Stimulated activated naive CD4-positive, alpha-beta T cell treated with Interleukin-2 at 50 U/mL for 16 hours (primary cell): ENCODE results near the gene EIF4G2.

ENCODE experiments used
- DNase-seq: peaks from one replicate; lab custom pipeline; 2025; lab: John Stamatoyannopoulos, UW

Gene EIF4G2

DNA sequence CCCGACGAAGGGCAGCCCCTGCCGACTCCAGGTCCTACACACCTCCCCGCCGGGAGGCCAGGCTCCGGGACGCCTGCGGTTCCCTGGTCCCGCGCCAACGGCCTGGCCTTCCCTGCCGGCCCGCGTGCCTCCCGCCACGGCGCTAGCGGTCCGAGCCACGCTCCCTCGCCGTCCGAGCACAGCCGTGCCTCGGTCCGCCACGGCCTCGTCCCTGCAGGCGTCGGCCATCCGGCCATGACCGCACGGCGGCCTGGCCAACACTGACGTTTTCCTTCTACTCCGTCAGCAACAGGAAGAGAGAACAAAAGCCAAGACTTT lies 532 bp downstream of the EIF4G2 start:
- DNase-seq: no peak

DNA sequence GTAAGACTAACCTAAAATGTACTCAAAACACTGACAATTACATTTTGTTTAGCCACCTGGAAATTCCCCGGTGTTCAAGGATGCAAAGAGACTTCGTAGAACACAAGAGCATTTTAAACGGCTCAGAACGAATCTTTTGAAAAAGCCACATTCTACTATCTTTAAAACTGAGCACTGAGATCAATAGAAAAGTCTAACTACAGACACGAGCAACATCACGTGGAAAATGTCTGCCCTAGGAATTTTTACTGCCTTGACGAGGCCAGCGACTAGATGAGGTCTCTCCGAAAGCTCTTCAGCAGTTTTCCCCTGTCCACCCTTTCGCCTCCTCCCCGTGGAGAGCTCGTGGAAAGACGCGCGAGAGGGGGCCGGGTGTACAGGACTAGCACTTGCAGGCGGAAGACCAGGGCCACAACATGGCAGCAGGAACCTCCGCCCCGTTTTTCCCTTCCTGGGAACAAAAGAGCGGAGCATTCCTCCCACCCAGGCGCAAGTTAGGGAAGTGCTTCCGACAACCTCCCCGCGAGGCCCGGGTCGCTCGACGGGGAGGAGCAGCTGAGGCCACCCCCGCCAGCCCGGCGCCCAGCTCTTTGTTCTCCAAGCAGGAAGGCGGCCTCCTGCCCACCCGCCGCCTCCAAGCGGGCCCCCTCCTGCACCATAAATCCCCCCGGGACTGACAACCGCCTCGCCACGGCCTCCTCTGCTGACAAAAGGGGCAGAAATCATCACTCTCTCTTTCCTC lies 1.1 kb downstream of the EIF4G2 start:
- peak; percentile 46 for DNase-seq

DNA sequence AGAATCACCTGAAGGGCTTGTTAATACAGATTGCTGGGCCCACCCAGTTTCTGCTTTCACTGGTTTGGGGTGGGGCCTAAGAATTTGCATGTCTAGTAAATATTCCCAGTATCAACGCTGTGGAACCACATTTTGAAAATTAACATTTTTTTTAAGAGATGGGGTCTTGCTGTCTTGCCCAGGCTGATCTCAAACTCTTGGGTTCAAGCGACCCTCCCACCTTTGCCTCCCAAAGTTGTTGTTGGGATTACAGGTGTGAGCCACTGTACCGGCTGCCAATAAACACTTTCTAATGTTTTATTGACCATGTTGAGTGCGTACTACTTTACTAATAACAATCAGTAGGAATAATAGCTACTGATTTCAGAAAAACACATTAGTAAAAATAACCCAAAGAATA lies 2.5 kb downstream of the EIF4G2 start:
- no peak for DNase-seq

DNA sequence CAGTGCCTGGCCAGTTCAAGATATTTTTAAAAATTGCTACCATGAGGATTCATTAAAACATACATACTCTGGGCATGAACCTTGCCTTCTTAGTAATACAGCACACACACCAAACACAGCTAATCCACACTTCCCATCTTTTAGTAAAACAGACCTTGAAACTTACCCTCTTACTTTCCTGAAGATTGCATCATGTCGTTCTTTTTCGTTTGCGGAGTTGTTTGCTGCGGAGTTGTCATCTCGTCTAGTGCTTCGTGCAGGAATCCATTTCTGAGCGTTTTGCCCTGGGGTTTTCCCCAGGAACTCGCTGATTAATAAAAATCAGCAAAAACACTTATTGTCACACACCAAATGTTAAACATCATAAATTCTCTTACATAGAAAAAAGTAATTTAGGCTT lies 3.0 kb downstream of the EIF4G2 start:
- DNase-seq: no peak

DNA sequence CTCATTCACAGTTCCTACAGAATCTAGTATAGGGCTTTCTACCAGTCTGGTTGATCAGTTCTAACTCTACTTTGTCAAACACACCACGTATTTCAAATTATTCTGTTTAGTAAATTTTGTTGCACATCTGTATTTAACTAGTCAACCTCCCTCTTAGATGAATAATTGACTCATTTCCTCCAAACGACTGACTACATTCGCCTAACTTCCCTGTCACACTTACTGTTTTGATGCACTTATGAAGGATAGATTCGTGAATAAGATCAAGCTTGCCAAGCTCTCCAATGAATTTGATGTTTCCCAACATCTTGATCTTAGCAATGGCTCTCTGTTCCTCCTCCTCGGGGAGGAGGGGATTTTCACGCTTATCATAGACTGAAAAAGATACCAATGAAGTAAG lies 5.0 kb downstream of the EIF4G2 start:
- DNase-seq: no peak

DNA sequence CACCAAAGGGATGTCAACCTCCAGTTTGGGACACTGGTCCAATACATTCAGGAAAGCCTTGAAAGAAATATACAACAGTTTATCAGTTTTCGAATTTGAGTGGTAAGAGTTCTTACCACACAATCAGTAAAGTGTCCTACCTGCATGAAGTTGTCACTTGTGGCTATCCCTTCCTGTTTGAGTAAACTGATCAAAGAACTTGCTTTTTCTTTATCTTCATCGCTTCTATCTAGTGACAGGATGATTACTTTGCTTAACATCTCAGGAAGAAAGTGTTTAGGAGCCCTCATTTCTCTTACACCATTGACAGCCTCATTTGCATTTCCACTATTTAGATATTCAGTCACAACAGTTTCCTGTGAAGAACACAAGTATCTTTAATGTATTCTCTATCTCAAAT lies 8.4 kb downstream of the EIF4G2 start:
- no peak for DNase-seq

DNA sequence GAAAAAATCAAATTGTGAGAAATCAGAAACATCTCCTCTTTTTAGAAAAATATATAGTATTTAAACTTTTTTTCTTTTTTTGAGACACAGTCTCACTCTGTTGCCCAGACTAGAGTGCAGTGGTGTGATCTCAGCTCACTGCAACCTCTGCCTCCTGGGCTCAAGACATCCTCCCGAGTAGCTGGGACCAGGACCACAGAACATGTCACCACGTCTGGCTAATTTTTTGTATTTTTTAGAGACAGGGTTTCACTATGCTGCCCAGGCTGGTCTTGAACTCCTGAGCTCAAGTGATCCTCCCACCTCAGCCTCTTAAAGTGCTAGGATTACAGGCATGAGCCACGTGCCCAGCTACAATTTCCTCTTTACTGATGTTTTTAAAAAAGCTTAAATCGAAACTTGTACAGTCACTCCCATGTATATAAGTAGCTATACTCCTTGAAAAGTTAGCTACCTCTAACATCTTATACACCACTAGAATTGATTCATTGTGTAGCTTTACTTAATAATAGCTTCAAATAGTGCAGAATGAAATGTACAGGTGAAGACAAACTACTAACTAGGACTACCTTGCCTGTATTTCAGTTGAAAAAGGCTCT lies 10.3 kb downstream of the EIF4G2 start:
- no peak for DNase-seq

DNA sequence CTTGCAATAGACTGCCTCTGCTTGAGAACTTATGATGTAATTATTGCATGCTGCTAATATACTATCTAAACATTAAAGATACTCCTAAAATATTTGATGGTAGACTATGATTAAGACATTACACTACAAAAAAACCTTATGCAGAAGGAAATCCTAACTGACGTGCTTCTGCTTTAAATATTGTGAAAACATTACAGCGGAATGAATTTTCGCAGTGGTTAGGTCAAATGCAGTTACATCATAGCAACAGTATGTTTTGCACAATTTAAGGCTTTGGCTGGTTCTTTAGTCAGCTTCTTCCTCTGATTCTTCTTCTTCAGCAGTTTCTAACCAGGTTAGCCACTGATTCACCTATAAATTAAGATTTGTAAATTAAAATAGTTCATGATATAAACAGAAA lies 11.2 kb downstream of the EIF4G2 start:
- no peak for DNase-seq

DNA sequence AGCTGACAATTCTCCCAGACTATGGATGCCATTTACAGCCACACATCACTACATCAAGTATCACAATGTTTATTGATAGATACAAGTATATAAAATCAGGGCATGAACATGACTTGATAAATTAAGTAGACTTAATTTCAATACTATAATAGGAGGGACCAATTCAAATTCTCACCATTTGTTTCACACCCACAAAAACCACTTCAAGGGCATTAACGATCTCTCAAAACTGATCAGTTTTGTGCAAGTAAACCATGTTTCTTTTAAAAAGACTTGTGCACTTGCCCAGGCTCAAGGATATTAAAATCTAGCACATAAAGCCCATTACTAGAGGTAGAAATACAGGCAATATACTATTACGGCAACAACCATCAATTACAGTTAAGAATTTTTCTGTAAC lies 11.7 kb downstream of the EIF4G2 start:
- no peak for DNase-seq

DNA sequence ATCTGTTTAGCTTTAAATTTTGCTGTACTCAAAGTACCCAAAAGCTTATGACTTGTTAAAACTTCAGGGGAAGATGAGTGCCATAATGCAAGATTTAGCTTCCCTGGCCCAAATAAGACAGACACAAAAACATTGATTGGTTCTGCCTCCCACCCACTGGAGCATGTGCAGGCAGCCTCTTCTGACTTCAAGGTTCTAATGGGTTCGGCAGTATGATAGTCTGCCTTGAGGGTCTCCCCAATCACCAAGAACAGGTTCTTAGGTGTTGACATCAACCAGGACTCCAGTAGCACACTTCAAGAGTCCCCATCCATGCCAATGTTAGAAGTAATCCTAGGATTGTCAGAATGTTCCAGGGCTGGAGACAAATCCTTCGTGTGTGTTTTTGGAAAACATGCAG lies 12.5 kb downstream of the EIF4G2 start:
- no peak for DNase-seq

DNA sequence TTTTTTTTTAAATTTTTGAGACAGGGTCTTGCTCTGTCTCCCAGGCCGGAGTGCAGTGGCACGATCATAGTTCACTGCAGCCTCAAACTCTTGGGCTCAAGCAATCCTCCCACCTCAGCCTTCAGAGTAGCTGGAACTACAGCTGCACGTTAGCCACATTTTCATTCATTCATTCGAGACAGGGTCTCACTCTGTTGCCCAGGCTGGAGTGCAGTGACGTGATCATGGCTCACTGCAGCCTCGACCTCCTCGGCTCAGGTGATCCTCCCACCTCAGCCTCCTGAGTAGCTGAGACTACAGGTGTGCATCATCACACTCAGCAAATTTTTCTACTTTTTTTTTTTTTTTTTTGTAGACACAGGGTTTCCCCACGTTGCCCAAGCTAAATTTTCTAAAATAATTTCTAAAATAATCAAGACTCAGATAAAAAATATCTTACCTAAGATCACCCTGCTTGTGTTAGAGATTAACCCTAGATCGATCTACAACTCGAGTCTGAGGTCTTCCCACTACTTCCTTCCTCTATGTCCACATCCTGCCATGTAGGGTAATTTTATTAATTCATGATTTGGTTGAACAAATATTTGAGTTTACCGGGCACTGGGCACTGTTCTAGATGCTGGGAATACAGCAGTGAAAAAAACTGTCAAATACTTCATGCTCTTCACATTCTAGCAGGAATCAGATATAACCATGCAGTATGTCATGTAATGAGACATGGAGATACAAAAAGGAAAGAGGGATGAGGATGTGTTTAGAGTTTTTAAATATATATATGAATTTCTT lies 15.1 kb downstream of the EIF4G2 start:
- DNase-seq: no peak

DNA sequence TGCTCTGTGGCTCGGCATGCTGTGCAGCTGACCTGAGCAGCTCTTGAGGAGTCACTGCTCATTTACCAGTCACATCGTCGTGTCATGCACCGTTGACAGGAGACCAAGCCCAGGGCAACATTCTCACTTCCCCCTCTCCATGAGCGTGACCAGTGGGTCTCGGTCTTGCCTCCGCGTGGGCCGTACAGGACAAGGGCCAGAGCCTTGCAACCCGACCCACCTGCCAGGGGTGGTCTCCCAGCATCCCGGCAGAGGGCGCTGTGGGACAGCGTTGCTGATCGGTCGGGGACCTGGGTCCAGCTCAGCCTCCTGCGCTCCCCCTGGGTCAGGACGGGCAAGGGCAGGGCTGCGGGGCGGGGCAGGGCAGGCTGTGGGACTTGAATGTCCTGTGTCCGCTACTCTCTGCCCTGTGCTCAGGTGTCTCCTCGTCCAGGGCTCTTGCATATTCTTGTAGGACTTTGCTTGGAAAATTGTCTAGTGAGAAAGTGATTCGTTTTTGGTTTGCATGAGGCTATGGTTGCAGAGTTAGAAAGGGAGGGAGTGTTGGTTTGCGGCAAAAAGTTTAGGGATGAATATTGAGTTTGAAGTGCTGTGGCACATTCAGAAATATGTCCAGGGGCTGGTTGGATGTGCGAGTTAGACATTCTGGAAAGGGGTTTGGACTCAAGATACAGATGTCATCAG lies 16.2 kb downstream of the EIF4G2 start:
- DNase-seq: peak; percentile 73

DNA sequence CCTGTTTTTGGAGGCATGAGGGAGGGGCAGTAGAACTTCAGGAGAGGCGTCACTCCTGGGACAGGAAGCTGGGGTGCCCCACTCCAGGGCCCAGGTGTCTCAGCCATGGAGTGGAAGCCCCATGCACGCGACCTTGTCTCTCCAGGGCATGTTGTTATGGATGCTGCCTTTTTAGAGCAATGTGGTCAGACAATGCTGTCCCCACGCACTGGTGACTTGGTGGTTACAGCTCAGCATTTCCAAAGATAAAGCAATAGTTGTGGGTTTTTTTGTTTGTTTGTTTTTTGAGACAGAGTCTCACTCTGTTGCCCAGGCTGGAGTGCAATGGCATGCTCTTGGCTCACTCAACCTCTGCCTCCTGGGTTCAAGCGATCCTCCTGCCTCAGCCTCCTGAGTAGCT lies 22.3 kb downstream of the EIF4G2 start:
- DNase-seq: no peak

DNA sequence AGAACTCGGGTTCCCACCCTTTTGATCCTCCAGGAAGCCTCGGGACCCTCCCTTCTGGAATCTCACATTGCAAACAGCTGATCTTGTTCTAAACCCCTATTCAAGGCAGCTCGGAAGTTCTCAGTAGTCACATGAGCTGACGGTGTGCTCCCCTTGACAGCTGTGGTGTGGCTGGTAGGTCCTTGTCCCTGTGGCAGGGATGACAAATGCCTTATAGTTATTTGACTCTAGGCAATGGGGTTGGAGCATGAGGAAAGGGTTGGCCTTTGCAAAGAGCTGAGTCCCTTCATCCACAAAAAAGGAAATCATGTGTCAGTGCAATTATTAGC lies 23.6 kb downstream of the EIF4G2 start:
- DNase-seq: no peak

DNA sequence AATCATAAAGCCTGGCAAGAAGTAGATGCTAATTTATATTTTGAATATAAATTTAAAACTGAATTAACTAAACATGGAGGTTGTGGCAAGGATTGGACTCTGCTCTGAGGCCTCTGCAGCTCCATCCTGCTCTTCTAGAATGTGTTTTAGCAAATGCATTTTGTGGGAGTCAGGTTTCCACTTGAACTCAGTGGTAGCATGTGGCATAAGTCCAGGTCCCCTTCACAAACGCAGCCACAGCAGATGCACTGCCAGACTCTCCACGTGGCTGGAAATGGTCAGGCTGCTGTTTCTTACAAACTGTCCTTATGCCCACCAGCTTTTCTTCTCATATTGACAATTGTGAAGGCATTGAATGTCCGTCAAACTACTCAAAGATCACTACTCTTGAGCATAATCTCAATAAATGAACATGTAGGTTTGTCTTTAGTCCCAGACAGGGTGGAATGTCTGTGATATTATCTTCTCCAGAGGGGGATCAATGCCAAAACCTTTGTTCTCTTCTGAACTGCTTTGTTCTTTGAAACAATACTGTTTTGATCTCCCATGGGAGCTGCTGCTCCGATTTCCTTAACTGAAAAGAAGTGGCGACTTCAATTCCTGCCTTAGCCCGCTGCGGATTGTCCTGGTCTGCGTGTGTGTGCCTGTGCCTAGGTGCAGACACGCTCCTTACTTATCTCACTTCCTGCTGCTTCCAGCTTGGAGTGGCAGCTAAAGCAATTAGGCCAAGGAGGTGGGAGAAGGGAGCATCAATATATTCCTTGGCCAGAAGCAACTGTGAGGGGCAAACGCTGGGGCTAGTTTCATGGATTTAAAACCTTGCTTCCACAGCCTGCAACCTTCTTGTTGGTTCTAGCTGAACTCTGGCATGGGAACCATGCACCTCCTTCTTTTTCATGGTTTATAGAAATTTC lies 24.2 kb downstream of the EIF4G2 start:
- no peak for DNase-seq

DNA sequence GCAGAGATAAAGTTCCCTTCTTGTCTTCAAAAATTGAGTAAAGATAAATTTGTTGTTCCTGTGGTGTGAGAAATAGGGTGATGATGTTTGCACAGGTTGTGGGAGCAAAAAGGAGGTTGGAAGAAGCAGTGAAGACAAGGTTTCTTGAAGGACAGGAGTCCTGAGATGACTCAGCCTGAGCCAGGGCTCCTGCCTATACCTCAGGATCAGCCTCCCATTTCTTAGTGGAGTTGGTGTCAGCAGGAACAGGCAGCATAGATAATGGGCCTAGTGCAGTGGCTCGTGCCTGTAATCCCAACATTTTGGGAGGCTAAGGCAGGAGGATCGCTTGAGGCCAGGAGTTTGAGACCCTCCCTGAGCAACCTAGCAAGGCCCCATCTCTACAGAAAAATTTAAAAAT lies 28.7 kb downstream of the EIF4G2 start:
- no peak for DNase-seq

DNA sequence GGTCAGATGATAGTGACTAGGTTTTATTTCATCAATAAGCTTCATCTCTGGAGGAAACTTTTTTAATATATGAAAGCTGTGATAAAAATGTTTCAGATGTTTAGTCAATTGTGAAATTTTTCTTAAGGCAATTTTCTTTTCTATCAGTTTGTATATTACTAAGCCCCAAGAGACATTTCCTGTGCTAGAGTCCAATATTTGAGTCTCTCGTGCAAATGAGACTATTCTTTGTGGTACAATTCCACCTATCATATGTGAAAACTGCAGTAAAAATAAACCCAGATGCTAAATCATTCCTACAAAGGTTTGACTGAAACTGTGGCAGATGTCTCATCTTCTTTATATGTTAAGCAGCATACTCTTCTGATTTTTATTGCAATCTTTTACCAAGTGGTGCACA lies 29.6 kb downstream of the EIF4G2 start:
- no peak for DNase-seq

DNA sequence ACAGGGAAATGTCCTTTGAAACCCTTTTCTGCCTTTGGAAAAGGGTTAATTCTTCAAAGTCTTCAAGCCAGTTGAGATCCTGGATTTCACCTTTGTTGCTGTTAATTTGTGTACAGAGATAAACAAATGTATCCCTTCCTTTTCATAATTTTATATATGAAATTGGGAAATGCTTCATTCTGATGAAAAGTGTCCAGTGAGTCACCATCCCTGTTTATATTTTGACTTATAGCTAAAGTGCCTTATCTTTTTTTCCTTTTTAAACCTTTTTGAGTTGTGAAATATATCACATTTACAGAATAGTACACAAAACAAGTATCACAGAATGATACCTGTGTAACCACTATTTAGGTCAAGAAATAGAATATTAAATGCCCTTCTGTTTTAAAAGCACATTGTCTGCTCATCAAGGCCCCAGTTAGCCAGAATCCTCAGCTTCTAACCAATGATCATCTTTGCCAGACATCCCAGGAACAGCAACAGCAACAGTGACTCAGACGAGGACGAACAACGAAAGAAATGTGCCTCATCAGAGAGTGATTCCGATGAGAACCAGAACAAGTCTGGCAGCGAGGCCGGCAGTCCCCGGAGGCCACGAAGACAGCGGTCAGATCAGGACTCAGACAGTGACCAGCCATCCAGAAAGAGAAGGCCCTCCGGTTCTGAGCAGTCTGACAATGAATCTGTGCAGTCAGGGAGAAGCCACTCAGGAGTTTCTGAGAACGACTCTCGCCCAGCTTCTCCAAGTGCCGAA lies 30.3 kb downstream of the EIF4G2 start:
- DNase-seq: no peak

DNA sequence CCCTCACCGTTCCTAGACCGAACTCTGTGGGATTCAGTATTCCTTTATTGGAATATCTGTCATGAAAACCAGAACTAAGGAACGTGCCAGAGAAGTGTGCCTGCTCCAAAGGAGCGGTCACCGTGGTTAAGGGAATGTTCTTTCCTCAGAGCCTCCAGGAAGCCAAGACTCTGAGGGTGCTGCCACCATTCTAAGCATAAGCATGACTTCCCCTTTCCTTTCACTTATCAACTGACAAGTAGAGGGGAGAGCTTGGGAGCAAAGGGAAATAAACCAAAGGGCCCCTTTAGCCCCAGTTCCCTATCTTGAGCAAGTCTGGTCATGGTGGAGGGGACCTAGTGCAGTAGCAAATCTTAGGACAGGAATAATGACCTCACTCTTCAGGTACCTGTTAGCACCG lies 30.9 kb downstream of the EIF4G2 start:
- DNase-seq: no peak

DNA sequence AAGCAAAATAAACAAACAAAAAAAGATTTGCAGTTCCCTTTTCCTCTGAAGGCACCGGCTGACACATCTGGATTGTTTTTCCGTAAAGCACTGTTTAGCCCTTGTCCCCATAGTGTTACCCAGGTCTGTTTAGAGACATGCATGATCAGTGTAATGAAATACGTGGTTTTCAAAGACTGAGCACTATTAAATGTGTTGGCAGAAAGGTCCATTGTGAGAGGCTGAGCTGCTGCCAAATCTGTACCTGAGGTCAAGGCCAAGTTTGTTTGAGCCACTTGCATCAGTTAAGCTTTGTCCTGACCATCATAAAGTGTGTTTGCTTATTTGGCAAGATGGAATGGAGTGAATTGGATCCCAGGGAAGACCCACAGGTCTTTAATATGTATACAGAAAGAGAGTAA lies 31.3 kb downstream of the EIF4G2 start:
- no peak for DNase-seq

DNA sequence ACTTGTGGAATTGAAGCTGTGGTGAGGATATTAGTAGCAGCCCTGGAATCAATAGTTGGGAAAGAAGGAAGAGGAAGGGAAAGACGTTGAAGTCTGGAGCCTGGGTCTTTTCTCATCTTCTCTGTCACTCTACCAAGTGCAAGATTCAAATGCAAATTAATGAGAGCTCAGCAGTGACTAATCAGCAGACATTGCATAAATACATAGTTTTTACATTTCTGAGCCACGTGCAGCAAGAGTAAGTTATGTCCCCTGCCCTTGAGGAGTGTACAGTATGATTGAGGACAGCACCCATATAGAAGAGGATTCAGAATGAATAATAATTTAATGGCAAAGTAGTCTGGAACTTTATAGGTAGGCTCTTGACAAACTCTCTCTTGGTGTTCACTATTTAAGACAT lies 33.9 kb downstream of the EIF4G2 start:
- DNase-seq: no peak
